H54 (cell line): ENCODE data around the gene STXBP4.

Experiments
- DNase-seq: peaks from one replicate; pipeline ENCODE4 v3.0.0; 2011; ENCODE audit warnings: low spot score, mixed read lengths; ENCODE audit not compliant: insufficient read length
- FAIRE-seq: peaks from 3 replicates; lab custom pipeline; 2011; peaks lifted over from hg19 to GRCh38; lab: Jason Lieb, UNC
- POLR2A ChIP-seq: IDR thresholded peaks from 2 replicates; pipeline ENCODE4 v1.6.1; 2011; ENCODE audit warnings: low read depth, mild to moderate bottlenecking, low read length

The STXBP4 gene

GRCh38 chr17:54980375-54980774 is 11.8 kb downstream of the STXBP4 start:
- TF ChIP-seq POLR2A, result no peak
- FAIRE-seq (peak; percentile 36), DNase-seq (no peak)

- no peak for TF ChIP-seq POLR2A
- FAIRE-seq (no peak), DNase-seq (no peak)
Measured at GRCh38 chr17:54982399-54982798, 13.8 kb downstream of the STXBP4 start.

GRCh38 chr17:54983260-54983659 is 14.7 kb downstream of the STXBP4 start:
- DNase-seq (no peak), FAIRE-seq (no peak)
- no peak for TF ChIP-seq POLR2A

GRCh38 chr17:54985476-54985875 is 16.9 kb downstream of the STXBP4 start:
- TF ChIP-seq POLR2A, result no peak
- DNase-seq (no peak), FAIRE-seq (no peak)

GRCh38 chr17:54990118-54990517 is 21.6 kb downstream of the STXBP4 start:
- no peak for TF ChIP-seq POLR2A
- FAIRE-seq, result no peak

GRCh38 chr17:54991567-54991966 is 23.0 kb downstream of the STXBP4 start:
- no peak for FAIRE-seq
- TF ChIP-seq POLR2A, result no peak
- no peak for DNase-seq

More at GRCh38 chr17:54990118-54990517, 21.6 kb downstream of the STXBP4 start:
- DNase-seq, result no peak

GRCh38 chr17:54992797-54993639 is 24.5 kb downstream of the STXBP4 start:
- FAIRE-seq (peak; percentile 70), DNase-seq (peak; percentile 12)
- TF ChIP-seq POLR2A, result no peak

GRCh38 chr17:54996441-54996840 is 27.9 kb downstream of the STXBP4 start:
- FAIRE-seq, result no peak
- DNase-seq, result no peak
- TF ChIP-seq POLR2A, result no peak

GRCh38 chr17:55002458-55002857 is 33.9 kb downstream of the STXBP4 start:
- TF ChIP-seq POLR2A, result no peak
- peak; percentile 75 for FAIRE-seq

GRCh38 chr17:55004484-55004883 is 35.9 kb downstream of the STXBP4 start:
- no peak for TF ChIP-seq POLR2A
- no peak for FAIRE-seq

More at GRCh38 chr17:55002458-55002857, 33.9 kb downstream of the STXBP4 start:
- DNase-seq, result no peak

GRCh38 chr17:55005520-55005919 is 37.0 kb downstream of the STXBP4 start:
- FAIRE-seq (peak; percentile 57), DNase-seq (no peak)
- TF ChIP-seq POLR2A, result no peak

More at GRCh38 chr17:55004484-55004883, 35.9 kb downstream of the STXBP4 start:
- DNase-seq, result no peak

GRCh38 chr17:55023626-55024025 is 55.1 kb downstream of the STXBP4 start:
- no peak for TF ChIP-seq POLR2A
- no peak for FAIRE-seq
- DNase-seq, result no peak

GRCh38 chr17:55037828-55038227 is 69.3 kb downstream of the STXBP4 start:
- no peak for FAIRE-seq
- no peak for DNase-seq
- no peak for TF ChIP-seq POLR2A

- TF ChIP-seq POLR2A, result no peak
- peak; percentile 6 for FAIRE-seq
- DNase-seq, result no peak
Measured at GRCh38 chr17:55038291-55038690, 69.7 kb downstream of the STXBP4 start.

GRCh38 chr17:55040611-55041010 is 72.0 kb downstream of the STXBP4 start:
- no peak for TF ChIP-seq POLR2A
- FAIRE-seq, result no peak
- DNase-seq, result no peak
